IMR-90 (cell line): Measurements from ENCODE around the gene ABL1. TPM values are rescaled to one million over a fixed set of nuclear protein-coding genes. Genes with fewer than 3 reads are reported as not detected.

Source experiments
- ATAC-seq: fragments of 200-7000 bp; cut with Tn5 transposase; 2 replicates; pipeline ENCODE4 v1.9.1; 2020; ENCODE audit warnings: low read depth, mild to moderate bottlenecking, moderate library complexity
- BruUV-seq: library from RNA; stranded (reverse); fragments of 400-500 nt; replicated peaks from 2 replicates; lab custom pipeline; 2021; lab: Mats Ljungman, UMichigan
- CTCF ChIA-PET: fragments of 300-600 bp; formaldehyde crosslinking; extraction: SDS; loops from one replicate; lab custom pipeline; 2021; ENCODE audit warnings: antibody characterized with exemption; lab: Yijun Ruan, JAX
- POLR2A ChIA-PET: fragments of 300-600 bp; sonication (Branson Sonifier 250); formaldehyde crosslinking; loops from one replicate; lab custom pipeline; 2022; ENCODE audit warnings: antibody characterized with exemption; ENCODE audit not compliant: unreplicated experiment; lab: Charles Lee
- DNase-seq: peaks from one replicate; pipeline ENCODE4 v3.0.0; 2013
- H2AFZ ChIP-seq: replicated peaks from 2 replicates; pipeline ENCODE3; 2013; ENCODE audit warnings: low read length, mild to moderate bottlenecking; ENCODE audit not compliant: poor library complexity
- H2AK5ac ChIP-seq: 2 replicates; pipeline ENCODE4 v1.6.1; 2013; ENCODE audit warnings: low read depth, low read length, inconsistent platforms
- H2AK9ac ChIP-seq: replicated peaks from 2 replicates; pipeline ENCODE3; 2013; ENCODE audit warnings: mild to moderate bottlenecking, low read depth, low read length, moderate library complexity; ENCODE audit not compliant: poor library complexity
- H2BK120ac ChIP-seq: 2 replicates; pipeline ENCODE4 v1.6.1; 2013; ENCODE audit warnings: low read depth, low read length, inconsistent platforms
- H2BK15ac ChIP-seq: 3 replicates; pipeline ENCODE4 v1.6.1; 2013; ENCODE audit warnings: low read depth, low read length, inconsistent platforms
- H2BK20ac ChIP-seq: 2 replicates; pipeline ENCODE4 v1.6.1; 2013; ENCODE audit warnings: low read depth, mild to moderate bottlenecking, inconsistent platforms, low read length, moderate library complexity
- H2BK5ac ChIP-seq: 2 replicates; pipeline ENCODE4 v1.6.1; 2013; ENCODE audit warnings: mild to moderate bottlenecking, low read depth, low read length, inconsistent platforms; ENCODE audit not compliant: poor library complexity, severe bottlenecking
- H3K14ac ChIP-seq: replicated peaks from 2 replicates; pipeline ENCODE4 v1.6.1; 2013; ENCODE audit warnings: low read depth, low read length, inconsistent platforms
- H3K18ac ChIP-seq: 2 replicates; pipeline ENCODE4 v1.6.1; 2013; ENCODE audit warnings: low read depth, low read length, control low read depth
- H3K23ac ChIP-seq: 2 replicates; pipeline ENCODE4 v1.6.1; 2013; ENCODE audit warnings: low read depth, low read length, inconsistent platforms
- H3K27ac ChIP-seq: 2 replicates; pipeline ENCODE4 v1.5.1; 2013; ENCODE audit warnings: mild to moderate bottlenecking, control low read depth, low read length; ENCODE audit not compliant: insufficient read depth
- H3K27me3 ChIP-seq: 2 replicates; pipeline ENCODE4 v1.6.1; 2013; ENCODE audit warnings: low read length; ENCODE audit not compliant: control insufficient read depth, insufficient read depth
- H3K36me3 ChIP-seq: 2 replicates; pipeline ENCODE4 v1.6.1; 2013; ENCODE audit warnings: low read length, mixed read lengths; ENCODE audit not compliant: control insufficient read depth, insufficient read depth
- H3K4ac ChIP-seq: 2 replicates; pipeline ENCODE4 v1.6.1; 2013; ENCODE audit warnings: low read depth, low read length, inconsistent platforms
- H3K4me1 ChIP-seq: 2 replicates; pipeline ENCODE4 v1.6.1; 2013; ENCODE audit warnings: low read length, mixed read lengths; ENCODE audit not compliant: control insufficient read depth, insufficient read depth
- H3K4me2 ChIP-seq: 2 replicates; pipeline ENCODE4 v1.6.1; 2013; ENCODE audit warnings: low read depth, mild to moderate bottlenecking, control low read depth, low read length, moderate library complexity
- H3K4me3 ChIP-seq: 2 replicates; pipeline ENCODE4 v1.5.1; 2013; ENCODE audit warnings: low read depth, mild to moderate bottlenecking, control low read depth, low read length, moderate library complexity; ENCODE audit not compliant: insufficient read depth
- H3K56ac ChIP-seq: 2 replicates; pipeline ENCODE4 v1.6.1; 2013; ENCODE audit warnings: low read length, inconsistent platforms; ENCODE audit not compliant: insufficient read depth; ENCODE audit errors: extremely low read depth
- H3K79me1 ChIP-seq, 2 experiments: 2 replicates each; pipeline ENCODE4 v1.6.1; 2013; ENCODE audit warnings: low read length in 2 of 2, inconsistent platforms in 1 of 2, low read depth in 1 of 2
- H3K9ac ChIP-seq: 2 replicates; pipeline ENCODE4 v1.6.1; 2013; ENCODE audit warnings: low read depth, low read length, control low read depth
- H3K9me1 ChIP-seq: 2 replicates; pipeline ENCODE4 v1.6.1; 2013; ENCODE audit warnings: low read length, inconsistent platforms; ENCODE audit not compliant: insufficient read depth
- H3K9me3 ChIP-seq: 2 replicates; pipeline ENCODE4 v1.6.1; 2013; ENCODE audit warnings: low read length; ENCODE audit not compliant: control insufficient read depth, insufficient read depth
- H4K20me1 ChIP-seq: 2 replicates; pipeline ENCODE4 v1.6.1; 2013; ENCODE audit warnings: low read length, inconsistent platforms; ENCODE audit not compliant: insufficient read depth
- H4K5ac ChIP-seq: 2 replicates; pipeline ENCODE4 v1.6.1; 2013; ENCODE audit warnings: mild to moderate bottlenecking, low read depth, low read length, control low read depth
- H4K8ac ChIP-seq, 2 experiments: 2 replicates each; pipeline ENCODE4 v1.6.1; 2013; ENCODE audit warnings: low read depth in 2 of 2, low read length in 2 of 2, control low read depth in 1 of 2, inconsistent platforms in 1 of 2
- H4K91ac ChIP-seq: 2 replicates; pipeline ENCODE4 v1.6.1; 2013; ENCODE audit warnings: low read depth, low read length, inconsistent platforms; ENCODE audit not compliant: insufficient read depth
- CEBPB ChIP-seq: IDR thresholded peaks from 2 replicates; pipeline ENCODE4 v1.6.1; 2012; ENCODE audit warnings: low read depth, low read length, improper control_type of control experiment
- CHD1 ChIP-seq: IDR thresholded peaks from 2 replicates; pipeline ENCODE4 v1.6.1; 2012; ENCODE audit warnings: low read depth, low read length, improper control_type of control experiment
- FOS ChIP-seq: fragments of 150-350 bp; IDR thresholded peaks from 2 replicates; pipeline ENCODE4 v1.6.1; 2016; ENCODE audit warnings: low read depth, low read length
- MAFK ChIP-seq: IDR thresholded peaks from 2 replicates; pipeline ENCODE4 v1.6.1; 2012; ENCODE audit warnings: low read depth, low read length, improper control_type of control experiment
- MAZ ChIP-seq: IDR thresholded peaks from 2 replicates; pipeline ENCODE4 v1.6.1; 2012; ENCODE audit warnings: low read depth, mild to moderate bottlenecking, low read length, improper control_type of control experiment, moderate library complexity, borderline replicate concordance
- MXI1 ChIP-seq: IDR thresholded peaks from 2 replicates; pipeline ENCODE4 v1.6.1; 2012; ENCODE audit warnings: low read depth, mild to moderate bottlenecking, low read length, moderate library complexity, borderline replicate concordance
- NFE2L2 ChIP-seq: fragments of 150-350 bp; IDR thresholded peaks from 2 replicates; pipeline ENCODE4 v1.6.1; 2016; ENCODE audit warnings: low read depth, mild to moderate bottlenecking, low read length
- POLR2A ChIP-seq: IDR thresholded peaks from 2 replicates; pipeline ENCODE4 v1.6.1; 2012; ENCODE audit warnings: mild to moderate bottlenecking, low read depth, low read length
- RAD21 ChIP-seq: IDR thresholded peaks from 2 replicates; pipeline ENCODE4 v1.6.1; 2012; ENCODE audit warnings: low read length, improper control_type of control experiment
- SMC3 ChIP-seq: fragments of 150-350 bp; IDR thresholded peaks from 2 replicates; pipeline ENCODE4 v1.6.1; 2016; ENCODE audit warnings: low read depth, mild to moderate bottlenecking, antibody characterized with exemption, low read length, moderate library complexity
- WGBS, 2 experiments: methylation state at CpG; one replicate each; pipeline versions ENCODE4 v1.1.5 to v1.1.7; 2013; ENCODE audit warnings: missing lambda C conversion rate in 2 of 2; ENCODE audit not compliant: insufficient read length in 1 of 2; ENCODE audit errors: extremely low coverage in 2 of 2; 5-methylcytosine and 5-hydroxymethylcytosine counted together
- dilution Hi-C: fragments of 300-500 bp; cut with HindIII; formaldehyde crosslinking; loops from one replicate; pipeline ENCODE4 v1.14.3; 2018; ENCODE audit warnings: low sequenced_read_pairs; ENCODE audit not compliant: unreplicated experiment
- in situ Hi-C: fragments of 300-500 bp; cut with MboI; formaldehyde crosslinking; loops from 3 replicates; pipeline ENCODE4 v1.14.3; 2019; ENCODE audit warnings: low sequenced_read_pairs, inconsistent platforms, mixed read lengths
- intact Hi-C: fragments of 100-400 bp; cut with micrococcal nuclease; formaldehyde crosslinking; loops from 2 replicates; pipeline ENCODE4 v1.10.0; 2022
- polyA plus RNA-seq, 3 experiments: library from polyadenylated mRNA; depleted of rRNA; stranded (reverse); fragments of >200 nt; gene quantifications; 2 replicates each; pipeline ENCODE4 v1.2.3, GENCODE V29; 2012; ENCODE audit warnings: low replicate concordance in 1 of 3
- total RNA-seq: library from RNA; depleted of rRNA; stranded (reverse); fragments of >200 nt; gene quantifications from 2 replicates; pipeline ENCODE4 v1.2.3, GENCODE V29; 2012

Gene ABL1
- total and polyA plus RNA-seq, 2 of the 4 experiments (the other 2 are of a cell fraction): 33.7 to 49.1 TPM

- BruUV-seq: no TSS peak
- no peak for ATAC-seq
Measured at GRCh38 chr9:130930804-130931349, 95.8 kb downstream of the ABL1 start.

More at GRCh38 chr9:130930804-130931349, 95.8 kb downstream of the ABL1 start:
- H4K20me1 ChIP-seq: peaks cover 4% of the 10 kb centered on the region; the same call in 1 of the 2 replicates
- no peak overlapping the region; the same call in 2 of the 3 replicates for H2BK15ac ChIP-seq
- TF ChIP-seq POLR2A: no peak
- TF ChIP-seq CEBPB: no peak
- TF ChIP-seq CHD1: no peak
- no peak for TF ChIP-seq NFE2L2
- no peak for TF ChIP-seq MXI1
- TF ChIP-seq RAD21: no peak
- no peak for TF ChIP-seq FOS
- no peak for TF ChIP-seq MAFK
- no peak for TF ChIP-seq MAZ
- no peak for TF ChIP-seq SMC3
- no peak overlapping the region for H3K18ac ChIP-seq
- H3K36me3 ChIP-seq: no peaks in the 10 kb centered on the region
- no peak overlapping the region for H3K23ac ChIP-seq
- no peak overlapping the region for H2BK5ac ChIP-seq
- CTCF ChIA-PET: no interaction called here
- H2BK20ac ChIP-seq: no peak overlapping the region
- H3K9ac ChIP-seq: no peak overlapping the region
- peaks cover 33% of the 10 kb centered on the region for H3K4me1 ChIP-seq
- peak overlapping the region; percentile 15; the same call in 1 of the 2 replicates for H4K91ac ChIP-seq
- 100% methylated on average over 2 of the region's 15 CpGs; no CpG with 5 or more reads in 1 of the 2 experiments for WGBS, 2 experiments
- no peaks in the 10 kb centered on the region for H3K9me3 ChIP-seq
- POLR2A ChIA-PET: no interaction called here
- H2AK9ac ChIP-seq: peak overlapping the region; percentile 69
- no peak overlapping the region for H4K5ac ChIP-seq
- peak overlapping the region; percentile 50 for H2AK5ac ChIP-seq
- dilution Hi-C loops: no loop called here
- H2BK120ac ChIP-seq: no peak overlapping the region
- H3K27ac ChIP-seq: no peak overlapping the region
- no peak overlapping the region for H3K14ac ChIP-seq
- H3K4me2 ChIP-seq: no peak overlapping the region
- H4K8ac ChIP-seq: no peak overlapping the region
- H3K79me1 ChIP-seq: no peaks in the 10 kb centered on the region
- DNase-seq: no peak
- no peak overlapping the region for H3K56ac ChIP-seq
- H3K4ac ChIP-seq: no peak overlapping the region
- in situ Hi-C loops: no loop called here
- no peak overlapping the region for H2AFZ ChIP-seq
- peaks cover 6% of the 10 kb centered on the region; the same call in 1 of the 2 replicates for H3K9me1 ChIP-seq
- no peaks in the 10 kb centered on the region for H3K27me3 ChIP-seq
- H3K4me3 ChIP-seq: no peak overlapping the region
- intact Hi-C loops: no loop called here
